Testis (tissue), 3 donors: Measurements from ENCODE around the gene CEACAM7. TPM values are rescaled to one million over a fixed set of nuclear protein-coding genes. Genes with fewer than 3 reads are reported as not detected.

Experiments used
- DNase-seq: peaks from one replicate; pipeline ENCODE4 v3.0.0-alpha.2; 2019
- H3K27ac ChIP-seq, 2 donors: fragments of 200-600 bp; sonication (generic); one replicate each; pipeline ENCODE4 v1.5.1; 2019
- H3K27me3 ChIP-seq: fragments of 200-600 bp; sonication (generic); one replicate; pipeline ENCODE4 v1.5.1; 2019
- H3K36me3 ChIP-seq: fragments of 200-600 bp; sonication (generic); one replicate; pipeline ENCODE4 v1.5.1; 2017; ENCODE audit warnings: low read depth; ENCODE audit errors: missing control alignments
- H3K4me1 ChIP-seq: fragments of 200-600 bp; sonication (generic); one replicate; pipeline ENCODE4 v1.5.1; 2019
- H3K4me3 ChIP-seq, 2 donors: fragments of 200-600 bp; sonication (generic); one replicate each; pipeline ENCODE4 v1.5.1; 2017 to 2019
- H3K9me3 ChIP-seq: fragments of 200-600 bp; sonication (generic); one replicate; pipeline ENCODE4 v1.5.1; 2017
- POLR2A ChIP-seq: fragments of 450-650 bp; IDR thresholded peaks from one replicate; pipeline ENCODE4 v1.6.1; 2017; ENCODE audit warnings: antibody characterized with exemption, mild to moderate bottlenecking, moderate library complexity
- WGBS, 2 donors: methylation state at CpG; one replicate each; pipeline ENCODE4 v1.1.5; 2018; 5-methylcytosine and 5-hydroxymethylcytosine counted together
- intact Hi-C: fragments of 100-400 bp; cut with DNase I; formaldehyde crosslinking; loops from one replicate; pipeline ENCODE4 v1.15.1; 2023; ENCODE audit warnings: low total_unique reads
- polyA plus RNA-seq: library from polyadenylated mRNA; stranded (reverse); fragments of 350-450 nt; fragmentation: Illumina TruSeq; extraction: RNeasy Lipid Tissue Mini Kit (QIAGEN cat#74804); gene quantifications from one replicate; pipeline ENCODE4 v1.2.3, GENCODE V29; 2014; ENCODE audit warnings: low read depth, low replicate concordance; ENCODE audit not compliant: insufficient read depth
- total RNA-seq, 2 donors: library from RNA; depleted of rRNA; stranded (reverse); fragments of >200 nt; gene quantifications; one replicate each; pipeline ENCODE4 v1.2.3, GENCODE V29; 2016
- TF ChIP-seq, protein P1 (sequence below), 3 experiments: fragments of 450-650 bp in 2 of 3; fragments of 200-600 bp in 1 of 3; sonication (generic) in 1 of 3; IDR thresholded peaks; one replicate each; pipeline ENCODE4 v1.5.1; 2016 to 2019; ENCODE audit warnings: antibody characterized with exemption in 3 of 3, mild to moderate bottlenecking in 2 of 3, moderate library complexity in 1 of 3

Gene CEACAM7
- total and polyA plus RNA-seq, 3 donors from 2014 or later: 0.19 to 0.39 TPM; not detected in 1

DNA sequence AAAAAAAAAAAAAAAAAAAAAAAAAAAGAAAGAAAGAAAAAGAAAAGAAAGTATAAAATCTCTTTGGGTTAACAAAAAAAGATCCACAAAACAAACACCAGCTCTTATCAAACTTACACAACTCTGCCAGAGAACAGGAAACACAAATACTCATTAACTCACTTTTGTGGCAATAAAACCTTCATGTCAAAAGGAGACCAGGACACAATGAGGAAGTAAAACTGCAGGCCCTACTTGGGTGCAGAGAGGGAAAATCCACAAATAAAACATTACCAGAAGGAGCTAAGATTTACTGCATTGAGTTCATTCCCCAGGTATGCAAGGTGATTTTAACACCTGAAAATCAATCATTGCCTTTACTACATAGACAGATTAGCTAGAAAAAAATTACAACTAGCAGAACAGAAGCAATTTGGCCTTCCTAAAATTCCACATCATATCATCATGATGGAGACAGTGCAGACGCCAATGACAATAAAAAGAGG is 10.7 kb upstream of the CEACAM7 start:
- WGBS, 2 donors: 60% methylated on average over 1 of the region's 1 CpG
- H3K4me1 ChIP-seq: no peaks in the 10 kb centered on the region
- intact Hi-C loops: no loop called here
- H3K4me3 ChIP-seq: no peak overlapping the region
- TF ChIP-seq POLR2A: no peak
- TF ChIP-seq, protein P1, sequence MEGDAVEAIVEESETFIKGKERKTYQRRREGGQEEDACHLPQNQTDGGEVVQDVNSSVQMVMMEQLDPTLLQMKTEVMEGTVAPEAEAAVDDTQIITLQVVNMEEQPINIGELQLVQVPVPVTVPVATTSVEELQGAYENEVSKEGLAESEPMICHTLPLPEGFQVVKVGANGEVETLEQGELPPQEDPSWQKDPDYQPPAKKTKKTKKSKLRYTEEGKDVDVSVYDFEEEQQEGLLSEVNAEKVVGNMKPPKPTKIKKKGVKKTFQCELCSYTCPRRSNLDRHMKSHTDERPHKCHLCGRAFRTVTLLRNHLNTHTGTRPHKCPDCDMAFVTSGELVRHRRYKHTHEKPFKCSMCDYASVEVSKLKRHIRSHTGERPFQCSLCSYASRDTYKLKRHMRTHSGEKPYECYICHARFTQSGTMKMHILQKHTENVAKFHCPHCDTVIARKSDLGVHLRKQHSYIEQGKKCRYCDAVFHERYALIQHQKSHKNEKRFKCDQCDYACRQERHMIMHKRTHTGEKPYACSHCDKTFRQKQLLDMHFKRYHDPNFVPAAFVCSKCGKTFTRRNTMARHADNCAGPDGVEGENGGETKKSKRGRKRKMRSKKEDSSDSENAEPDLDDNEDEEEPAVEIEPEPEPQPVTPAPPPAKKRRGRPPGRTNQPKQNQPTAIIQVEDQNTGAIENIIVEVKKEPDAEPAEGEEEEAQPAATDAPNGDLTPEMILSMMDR (IDR thresholded peaks at IDR 0.05): no peak
- H3K27me3 ChIP-seq: no peaks in the 10 kb centered on the region
- DNase-seq: no peak
- no peaks in the 10 kb centered on the region for H3K36me3 ChIP-seq
- no peak overlapping the region for H3K27ac ChIP-seq
- H3K9me3 ChIP-seq: no peaks in the 10 kb centered on the region

DNA sequence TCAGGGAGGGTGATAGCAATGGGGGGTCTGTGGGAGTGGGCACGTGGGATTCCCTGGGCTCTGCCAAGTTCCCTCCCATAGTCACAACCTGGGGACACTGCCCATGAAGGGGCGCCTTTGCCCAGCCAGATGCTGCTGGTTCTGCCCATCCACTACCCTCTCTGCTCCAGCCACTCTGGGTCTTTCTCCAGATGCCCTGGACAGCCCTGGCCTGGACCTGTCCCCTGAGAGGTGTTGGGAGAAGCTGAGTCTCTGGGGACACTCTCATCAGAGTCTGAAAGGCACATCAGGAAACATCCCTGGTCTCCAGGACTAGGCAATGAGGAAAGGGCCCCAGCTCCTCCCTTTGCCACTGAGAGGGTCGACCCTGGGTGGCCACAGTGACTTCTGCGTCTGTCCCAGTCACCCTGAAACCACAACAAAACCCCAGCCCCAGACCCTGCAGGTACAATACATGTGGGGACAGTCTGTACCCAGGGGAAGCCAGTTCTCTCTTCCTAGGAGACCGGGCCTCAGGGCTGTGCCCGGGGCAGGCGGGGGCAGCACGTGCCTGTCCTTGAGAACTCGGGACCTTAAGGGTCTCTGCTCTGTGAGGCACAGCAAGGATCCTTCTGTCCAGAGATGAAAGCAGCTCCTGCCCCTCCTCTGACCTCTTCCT is 9.3 kb upstream of the CEACAM7 start:
- H3K36me3 ChIP-seq: no peaks in the 10 kb centered on the region
- WGBS, 2 donors: 55 to 63% methylated on average over 6 to 9 of the region's 9 CpGs
- no peak overlapping the region for H3K27ac ChIP-seq
- H3K9me3 ChIP-seq: no peaks in the 10 kb centered on the region
- intact Hi-C loops: no loop called here
- H3K27me3 ChIP-seq: no peaks in the 10 kb centered on the region
- TF ChIP-seq POLR2A: no peak
- TF ChIP-seq, protein P1 (IDR thresholded peaks at IDR 0.05): no peak
- H3K4me1 ChIP-seq: no peaks in the 10 kb centered on the region
- no peak for DNase-seq
- H3K4me3 ChIP-seq: no peak overlapping the region

DNA sequence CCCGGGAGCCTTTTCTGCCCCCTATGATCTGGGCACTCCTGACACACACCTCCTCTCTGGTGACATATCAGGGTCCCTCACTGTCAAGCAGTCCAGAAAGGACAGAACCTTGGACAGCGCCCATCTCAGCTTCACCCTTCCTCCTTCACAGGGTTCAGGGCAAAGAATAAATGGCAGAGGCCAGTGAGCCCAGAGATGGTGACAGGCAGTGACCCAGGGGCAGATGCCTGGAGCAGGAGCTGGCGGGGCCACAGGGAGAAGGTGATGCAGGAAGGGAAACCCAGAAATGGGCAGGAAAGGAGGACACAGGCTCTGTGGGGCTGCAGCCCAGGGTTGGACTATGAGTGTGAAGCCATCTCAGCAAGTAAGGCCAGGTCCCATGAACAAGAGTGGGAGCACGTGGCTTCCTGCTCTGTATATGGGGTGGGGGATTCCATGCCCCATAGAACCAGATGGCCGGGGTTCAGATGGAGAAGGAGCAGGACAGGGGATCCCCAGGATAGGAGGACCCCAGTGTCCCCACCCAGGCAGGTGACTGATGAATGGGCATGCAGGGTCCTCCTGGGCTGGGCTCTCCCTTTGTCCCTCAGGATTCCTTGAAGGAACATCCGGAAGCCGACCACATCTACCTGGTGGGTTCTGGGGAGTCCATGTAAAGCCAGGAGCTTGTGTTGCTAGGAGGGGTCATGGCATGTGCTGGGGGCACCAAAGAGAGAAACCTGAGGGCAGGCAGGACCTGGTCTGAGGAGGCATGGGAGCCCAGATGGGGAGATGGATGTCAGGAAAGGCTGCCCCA is 8.5 kb upstream of the CEACAM7 start:
- no peak overlapping the region for H3K27ac ChIP-seq
- no peaks in the 10 kb centered on the region for H3K27me3 ChIP-seq
- no peak overlapping the region for H3K4me3 ChIP-seq
- no peak for TF ChIP-seq POLR2A
- TF ChIP-seq, protein P1 (IDR thresholded peaks at IDR 0.05): no peak
- H3K9me3 ChIP-seq: no peaks in the 10 kb centered on the region
- H3K4me1 ChIP-seq: no peaks in the 10 kb centered on the region
- DNase-seq: no peak
- 69 to 72% methylated on average over 5 to 7 of the region's 7 CpGs for WGBS, 2 donors
- intact Hi-C loops: no loop called here
- no peaks in the 10 kb centered on the region for H3K36me3 ChIP-seq

DNA sequence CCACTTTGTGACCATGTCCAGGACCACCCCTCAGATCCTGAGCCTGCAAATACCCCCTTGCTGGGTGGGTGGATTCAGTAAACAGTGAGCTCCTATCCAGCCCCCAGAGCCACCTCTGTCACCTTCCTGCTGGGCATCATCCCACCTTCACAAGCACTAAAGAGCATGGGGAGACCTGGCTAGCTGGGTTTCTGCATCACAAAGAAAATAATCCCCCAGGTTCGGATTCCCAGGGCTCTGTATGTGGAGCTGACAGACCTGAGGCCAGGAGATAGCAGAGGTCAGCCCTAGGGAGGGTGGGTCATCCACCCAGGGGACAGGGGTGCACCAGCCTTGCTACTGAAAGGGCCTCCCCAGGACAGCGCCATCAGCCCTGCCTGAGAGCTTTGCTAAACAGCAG is 7.7 kb upstream of the CEACAM7 start:
- no peak overlapping the region for H3K4me3 ChIP-seq

More for the DNA sequence above, 7.7 kb upstream of the CEACAM7 start:
- no peak overlapping the region for H3K27ac ChIP-seq
- TF ChIP-seq, protein P1 (IDR thresholded peaks at IDR 0.05): no peak
- TF ChIP-seq POLR2A: no peak
- no peaks in the 10 kb centered on the region for H3K9me3 ChIP-seq
- H3K36me3 ChIP-seq: no peaks in the 10 kb centered on the region
- DNase-seq: no peak
- no peaks in the 10 kb centered on the region for H3K27me3 ChIP-seq
- H3K4me1 ChIP-seq: no peaks in the 10 kb centered on the region
- 50 to 64% methylated on average over 1 to 2 of the region's 2 CpGs for WGBS, 2 donors
- intact Hi-C loops: no loop called here
